Stimulated activated CD8-positive, alpha-beta memory T cell treated with anti-CD3 and anti-CD28 coated beads, Interleukin-4, amount 100 ng/mL, for 1 hour (primary cell): ENCODE measurements around the gene FAM241B.

Experiments
- DNase-seq, 2 donors: peaks; one replicate each; pipeline ENCODE4 v3.0.0-alpha.2; 2020; ENCODE audit warnings: low read depth in 2 of 2, low spot score in 1 of 2

The FAM241B gene

GRCh38 chr10:69633673-69634635 is 3.9 kb downstream of the FAM241B start:
- DNase-seq = no peak

GRCh38 chr10:69634759-69635425 is 4.8 kb downstream of the FAM241B start:
- DNase-seq = no peak

GRCh38 chr10:69635428-69636272 is 5.6 kb downstream of the FAM241B start:
- no peak for DNase-seq

GRCh38 chr10:69636273-69636575 is 6.2 kb downstream of the FAM241B start:
- DNase-seq = no peak

GRCh38 chr10:69636626-69637605 is 6.9 kb downstream of the FAM241B start:
- no peak for DNase-seq

- DNase-seq = no peak
These were observed 8.6 kb downstream of the FAM241B start for GRCh38 chr10:69638642-69639041.

- peak; percentile 34 to 50 for DNase-seq
These were observed 9.5 kb downstream of the FAM241B start for GRCh38 chr10:69639291-69640195.

- DNase-seq = no peak
These were observed 10.3 kb downstream of the FAM241B start for GRCh38 chr10:69640196-69640980.

GRCh38 chr10:69641261-69641980 is 11.4 kb downstream of the FAM241B start:
- DNase-seq = no peak

- no peak for DNase-seq
These were observed 12.7 kb downstream of the FAM241B start for GRCh38 chr10:69642747-69643146.

GRCh38 chr10:69643779-69644657 is 14.0 kb downstream of the FAM241B start:
- no peak for DNase-seq

- no peak for DNase-seq
These were observed 14.7 kb downstream of the FAM241B start for GRCh38 chr10:69644658-69645295.

- DNase-seq = no peak
These were observed 15.5 kb downstream of the FAM241B start for GRCh38 chr10:69645296-69646184.

GRCh38 chr10:69646185-69647060 is 16.4 kb downstream of the FAM241B start:
- DNase-seq = no peak
